Liver (tissue), 9 donors: ENCODE data around the gene SMAD9. TPM values are rescaled to one million over a fixed set of nuclear protein-coding genes. Genes with fewer than 3 reads are reported as not detected.

Experiments
- DNase-seq: peaks from one replicate; pipeline ENCODE4 v3.0.0-alpha.2; 2017; ENCODE audit warnings: low spot score
- H3K27ac ChIP-seq, 2 donors: one replicate each; pipeline ENCODE4 v1.7.0; 2013; ENCODE audit warnings: inconsistent platforms in 2 of 2, low read length in 2 of 2, control low read depth in 1 of 2, low read depth in 1 of 2, mild to moderate bottlenecking in 1 of 2
- H3K27me3 ChIP-seq, 4 donors: one replicate each; pipeline versions ENCODE4 v1.6.1 to v1.7.0; 2013; ENCODE audit warnings: low read length in 3 of 4, inconsistent platforms in 1 of 4, mild to moderate bottlenecking in 1 of 4, moderate library complexity in 1 of 4; ENCODE audit not compliant: control insufficient read depth in 4 of 4, insufficient read depth in 4 of 4
- H3K36me3 ChIP-seq, 4 donors: one replicate each; pipeline versions ENCODE4 v1.6.1 to v1.7.0; 2013; ENCODE audit warnings: low read length in 3 of 4, mild to moderate bottlenecking in 3 of 4, low read depth in 1 of 4, moderate library complexity in 1 of 4; ENCODE audit not compliant: control insufficient read depth in 4 of 4, insufficient read depth in 3 of 4
- H3K4me1 ChIP-seq, 4 donors: one replicate each; pipeline versions ENCODE4 v1.6.1 to v1.7.0; 2013; ENCODE audit warnings: low read length in 3 of 4, mild to moderate bottlenecking in 3 of 4, moderate library complexity in 1 of 4; ENCODE audit not compliant: control insufficient read depth in 4 of 4, insufficient read depth in 4 of 4
- H3K4me3 ChIP-seq, 3 donors: one replicate each; pipeline versions ENCODE4 v1.6.1 to v1.7.0; 2013; ENCODE audit warnings: low read length in 3 of 3, control low read depth in 1 of 3, low read depth in 1 of 3, mild to moderate bottlenecking in 1 of 3
- H3K9ac ChIP-seq, 2 donors: one replicate each; pipeline ENCODE4 v1.7.0; 2013; ENCODE audit warnings: low read length in 2 of 2, mild to moderate bottlenecking in 2 of 2, moderate library complexity in 2 of 2, control low read depth in 1 of 2, low read depth in 1 of 2
- H3K9me3 ChIP-seq, 4 donors: one replicate each; pipeline versions ENCODE4 v1.6.1 to v1.7.0; 2013; ENCODE audit warnings: low read length in 3 of 4; ENCODE audit not compliant: control insufficient read depth in 4 of 4
- CTCF ChIP-seq: fragments of 150-350 bp; IDR thresholded peaks from 2 replicates; pipeline ENCODE4 v1.5.1; 2017; ENCODE audit warnings: improper control_type of control experiment, low read depth, low read length; ENCODE audit not compliant: missing input control
- EGR1 ChIP-seq, 2 donors: IDR thresholded peaks; 2 replicates each; pipeline ENCODE4 v1.6.1; 2016 to 2018; ENCODE audit warnings: antibody characterized with exemption in 2 of 2, low read depth in 2 of 2
- FOXA1 ChIP-seq: IDR thresholded peaks from 2 replicates; pipeline ENCODE4 v1.6.1; 2016; ENCODE audit warnings: antibody characterized with exemption
- FOXA2 ChIP-seq: IDR thresholded peaks from 2 replicates; pipeline ENCODE4 v1.6.1; 2016; ENCODE audit warnings: antibody characterized with exemption
- GABPA ChIP-seq, 2 donors: IDR thresholded peaks in 1 of 2; conservative IDR thresholded peaks in 1 of 2; 2 replicates each; pipeline ENCODE4 v1.6.1; 2016; ENCODE audit warnings: antibody characterized with exemption in 2 of 2, mild to moderate bottlenecking in 1 of 2, moderate library complexity in 1 of 2
- HNF4A ChIP-seq, 2 donors: conservative IDR thresholded peaks; 2 replicates each; pipeline ENCODE4 v1.6.1; 2016; ENCODE audit warnings: antibody characterized with exemption in 2 of 2, mild to moderate bottlenecking in 2 of 2
- HNF4G ChIP-seq: IDR thresholded peaks from 2 replicates; pipeline ENCODE4 v1.6.1; 2016; ENCODE audit warnings: antibody characterized with exemption
- JUND ChIP-seq, 2 donors: IDR thresholded peaks; 2 replicates each; pipeline ENCODE4 v1.6.1; 2016; ENCODE audit warnings: antibody characterized with exemption in 2 of 2
- NR2F2 ChIP-seq: IDR thresholded peaks from 2 replicates; pipeline ENCODE4 v1.6.1; 2016; ENCODE audit warnings: antibody characterized with exemption
- RAD21 ChIP-seq, 2 donors: IDR thresholded peaks; 2 replicates each; pipeline ENCODE4 v1.6.1; 2016; ENCODE audit warnings: antibody characterized with exemption in 2 of 2, mild to moderate bottlenecking in 2 of 2
- REST ChIP-seq: IDR thresholded peaks from 2 replicates; pipeline ENCODE4 v1.6.1; 2016; ENCODE audit warnings: antibody characterized with exemption, mild to moderate bottlenecking
- RXRA ChIP-seq, 2 donors: IDR thresholded peaks; 2 replicates each; pipeline ENCODE4 v1.6.1; 2017 to 2018; ENCODE audit warnings: antibody characterized with exemption in 2 of 2, mild to moderate bottlenecking in 1 of 2
- SP1 ChIP-seq: IDR thresholded peaks from 2 replicates; pipeline ENCODE4 v1.6.1; 2018; ENCODE audit warnings: antibody characterized with exemption, mild to moderate bottlenecking
- TAF1 ChIP-seq: conservative IDR thresholded peaks from 2 replicates; pipeline ENCODE4 v1.6.1; 2016; ENCODE audit warnings: antibody characterized with exemption, mild to moderate bottlenecking
- YY1 ChIP-seq: IDR thresholded peaks from 2 replicates; pipeline ENCODE4 v1.6.1; 2016; ENCODE audit warnings: antibody characterized with exemption, mild to moderate bottlenecking
- ZBTB33 ChIP-seq: IDR thresholded peaks from 2 replicates; pipeline ENCODE4 v1.6.1; 2016; ENCODE audit warnings: antibody characterized with exemption
- WGBS: extraction: QIAGEN DNeasy Blood & Tissue Kit; methylation state at CpG from one replicate; pipeline ENCODE4 v1.1.7; 2013; 5-methylcytosine and 5-hydroxymethylcytosine counted together
- polyA plus RNA-seq, 2 donors: library from polyadenylated mRNA; stranded (reverse) in 1 of 2; unstranded in 1 of 2; fragments of 200-250 nt in 1 of 2; fragments of >200 nt in 1 of 2; fragmentation: Nextera tagmentation in 1 of 2; extraction: Ambion mirVana in 1 of 2; gene quantifications; one replicate each; pipeline versions ENCODE4 v1.2.1 to v1.2.3, GENCODE V29; 2013 to 2015
- total RNA-seq, 2 donors: library from RNA; depleted of rRNA; stranded (reverse); fragments of >200 nt; gene quantifications; one replicate each; pipeline ENCODE4 v1.2.3, GENCODE V29; 2014
- TF ChIP-seq, protein P1 (sequence below): IDR thresholded peaks from 2 replicates; pipeline ENCODE4 v1.6.1; 2016; ENCODE audit warnings: antibody characterized with exemption
- TF ChIP-seq, protein P2 (sequence below): IDR thresholded peaks from 2 replicates; pipeline ENCODE4 v1.6.1; 2016; ENCODE audit warnings: antibody characterized with exemption
- donor health status: healthy.
- donor health status: healthy.
- donor health status: healthy.
- donor health status: healthy.
- donor health status: healthy.

Gene SMAD9
- total and polyA plus RNA-seq, 4 donors: 0.51 to 1.3 (median 0.95) TPM

- peaks cover 3 to 28% (median 15%) of the 10 kb centered on the region in 4 donors for H3K36me3 ChIP-seq
- H3K4me3 ChIP-seq: no peak overlapping the region
- no peak for DNase-seq
- H3K9me3 ChIP-seq: no peaks in the 10 kb centered on the region
- H3K4me1 ChIP-seq: no peaks in the 10 kb centered on the region
- H3K27ac ChIP-seq: no peak overlapping the region
- no peak overlapping the region for H3K9ac ChIP-seq
- TF ChIP-seq JUND (IDR thresholded peaks at IDR 0.05) (no peak), NR2F2 (no peak), SP1 (no peak), RAD21 (IDR thresholded peaks at IDR 0.05) (no peak), EGR1 (IDR thresholded peaks at IDR 0.05; ENCODE audit: low read depth in 2 of 2) (no peak), FOXA2 (no peak)
- TF ChIP-seq, protein P1, sequence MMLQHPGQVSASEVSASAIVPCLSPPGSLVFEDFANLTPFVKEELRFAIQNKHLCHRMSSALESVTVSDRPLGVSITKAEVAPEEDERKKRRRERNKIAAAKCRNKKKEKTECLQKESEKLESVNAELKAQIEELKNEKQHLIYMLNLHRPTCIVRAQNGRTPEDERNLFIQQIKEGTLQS: no peak
- H3K27me3 ChIP-seq: no peaks in the 10 kb centered on the region
These were observed 34.5 kb upstream of the SMAD9 start for GRCh38 chr13:36954542-36954941.

DNA sequence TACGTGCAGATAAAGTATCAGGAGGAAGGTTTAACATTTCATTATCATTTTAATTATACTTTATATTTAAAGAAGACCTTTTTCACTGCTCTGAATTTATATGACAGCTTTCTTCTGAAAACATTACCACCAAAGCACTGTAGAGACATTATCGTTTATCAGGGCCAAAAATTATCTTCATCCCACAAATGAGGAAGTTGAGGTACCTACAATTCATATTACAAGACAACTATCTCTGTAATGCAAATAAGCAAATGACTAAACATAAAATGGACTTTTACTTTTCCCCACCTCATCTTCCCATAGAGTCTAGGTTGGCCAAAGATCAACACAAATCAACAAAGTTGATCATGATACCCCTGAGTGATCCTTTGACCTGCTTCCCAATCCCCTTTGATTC lies 30.9 kb upstream of the SMAD9 start:
- no peaks in the 10 kb centered on the region for H3K4me1 ChIP-seq
- no peak for TF ChIP-seq EGR1 (IDR thresholded peaks at IDR 0.05; ENCODE audit: low read depth in 2 of 2)
- TF ChIP-seq TAF1: no peak
- TF ChIP-seq HNF4A (conservative IDR thresholded peaks at IDR 0.05): no peak
- TF ChIP-seq HNF4G: no peak
- no peak for TF ChIP-seq ZBTB33
- TF ChIP-seq RAD21 (IDR thresholded peaks at IDR 0.05): no peak
- no peak for TF ChIP-seq CTCF
- TF ChIP-seq FOXA1: no peak
- TF ChIP-seq, protein P2, sequence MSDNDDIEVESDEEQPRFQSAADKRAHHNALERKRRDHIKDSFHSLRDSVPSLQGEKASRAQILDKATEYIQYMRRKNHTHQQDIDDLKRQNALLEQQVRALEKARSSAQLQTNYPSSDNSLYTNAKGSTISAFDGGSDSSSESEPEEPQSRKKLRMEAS: no peak
- TF ChIP-seq REST: no peak
- TF ChIP-seq, protein P1: no peak
- TF ChIP-seq RXRA (IDR thresholded peaks at IDR 0.05): no peak
- no peak for TF ChIP-seq SP1
- no peak for TF ChIP-seq FOXA2
- TF ChIP-seq GABPA (IDR thresholded peaks at IDR 0.05 in 1 of 2, conservative IDR thresholded peaks at IDR 0.05 in 1 of 2): no peak
- TF ChIP-seq JUND (IDR thresholded peaks at IDR 0.05): no peak
- TF ChIP-seq NR2F2: no peak
- TF ChIP-seq YY1: no peak
- H3K9me3 ChIP-seq: no peaks in the 10 kb centered on the region
- no peak overlapping the region for H3K4me3 ChIP-seq
- 90% methylated on average over 2 of the region's 2 CpGs for WGBS
- H3K9ac ChIP-seq: no peak overlapping the region
- H3K27ac ChIP-seq: no peak overlapping the region
- H3K36me3 ChIP-seq: peaks cover 4 to 21% (median 18%) of the 10 kb centered on the region in 4 donors
- DNase-seq: no peak
- no peaks in the 10 kb centered on the region for H3K27me3 ChIP-seq
